HG02763 (cell line): ENCODE measurements around the gene DNASE2B.

Experiments
- ATAC-seq: cut with Tn5 transposase; IDR thresholded peaks from one replicate; pipeline ENCODE4 v1.9.1; 2021; ENCODE audit warnings: mild to moderate bottlenecking, moderate library complexity; ENCODE audit not compliant: unreplicated experiment

Gene DNASE2B

GRCh38 chr1:84373436-84374141 lies 24.7 kb upstream of the DNASE2B start:
- no peak for ATAC-seq

DNA sequence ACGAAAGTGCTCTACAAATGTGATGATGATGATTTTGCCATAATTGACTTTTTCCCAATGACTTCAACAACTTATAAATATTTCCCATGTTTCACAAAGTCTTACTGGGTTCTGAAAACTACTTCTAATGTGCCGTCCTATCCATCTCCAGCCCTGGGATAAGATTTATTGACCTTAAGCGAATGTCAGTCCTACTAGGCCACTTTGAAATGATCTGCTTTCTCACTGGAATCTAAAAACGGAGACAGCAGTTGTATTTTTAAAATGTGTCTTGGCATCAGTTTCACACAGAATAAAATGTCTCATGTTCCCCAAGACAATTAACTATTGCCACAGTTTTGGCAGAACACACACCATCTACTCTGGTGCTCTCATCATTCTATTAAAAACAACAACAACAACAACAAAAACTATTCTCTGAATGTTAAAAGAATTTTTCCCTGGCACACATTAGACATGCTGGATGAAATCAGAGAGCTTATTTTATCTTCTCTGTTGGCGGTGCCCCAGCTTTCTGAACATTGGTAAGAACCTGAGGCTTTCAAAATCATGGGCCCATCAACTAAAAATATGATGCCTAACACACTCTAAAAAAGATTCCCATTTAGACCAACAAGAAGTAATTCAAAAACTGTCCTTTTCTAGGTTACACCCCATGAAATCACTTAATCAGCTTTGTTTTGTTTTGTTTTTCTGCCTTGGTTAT lies 23.1 kb upstream of the DNASE2B start:
- no peak for ATAC-seq

- ATAC-seq = no peak
These were observed 22.0 kb upstream of the DNASE2B start for GRCh38 chr1:84376000-84376910.

GRCh38 chr1:84377480-84378095 lies 20.7 kb upstream of the DNASE2B start:
- ATAC-seq = no peak

GRCh38 chr1:84379138-84379916 lies 19.0 kb upstream of the DNASE2B start:
- no peak for ATAC-seq

- ATAC-seq = no peak
These were observed 18.4 kb upstream of the DNASE2B start for GRCh38 chr1:84379917-84380180.

DNA sequence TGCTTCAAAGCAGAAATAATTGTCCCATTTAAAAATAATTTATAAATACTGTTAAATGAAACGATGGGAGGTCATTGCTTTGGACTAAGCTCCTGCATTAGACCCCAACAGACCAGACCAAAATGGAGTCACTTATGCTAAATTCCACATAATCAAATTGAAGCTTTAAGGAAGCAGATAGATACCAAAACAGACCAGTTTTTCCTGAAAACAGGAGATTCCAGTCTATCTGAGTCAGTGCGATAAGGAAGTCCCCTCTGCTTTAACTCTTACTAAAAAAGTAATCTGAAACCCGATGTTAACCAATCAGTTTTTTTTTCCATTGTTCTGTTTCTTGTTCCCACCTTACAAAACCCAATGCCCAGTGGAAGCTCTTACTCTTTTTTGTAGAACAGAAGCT lies 16.2 kb upstream of the DNASE2B start:
- no peak for ATAC-seq

- ATAC-seq = no peak
These were observed 12.9 kb upstream of the DNASE2B start for GRCh38 chr1:84385347-84385746.

DNA sequence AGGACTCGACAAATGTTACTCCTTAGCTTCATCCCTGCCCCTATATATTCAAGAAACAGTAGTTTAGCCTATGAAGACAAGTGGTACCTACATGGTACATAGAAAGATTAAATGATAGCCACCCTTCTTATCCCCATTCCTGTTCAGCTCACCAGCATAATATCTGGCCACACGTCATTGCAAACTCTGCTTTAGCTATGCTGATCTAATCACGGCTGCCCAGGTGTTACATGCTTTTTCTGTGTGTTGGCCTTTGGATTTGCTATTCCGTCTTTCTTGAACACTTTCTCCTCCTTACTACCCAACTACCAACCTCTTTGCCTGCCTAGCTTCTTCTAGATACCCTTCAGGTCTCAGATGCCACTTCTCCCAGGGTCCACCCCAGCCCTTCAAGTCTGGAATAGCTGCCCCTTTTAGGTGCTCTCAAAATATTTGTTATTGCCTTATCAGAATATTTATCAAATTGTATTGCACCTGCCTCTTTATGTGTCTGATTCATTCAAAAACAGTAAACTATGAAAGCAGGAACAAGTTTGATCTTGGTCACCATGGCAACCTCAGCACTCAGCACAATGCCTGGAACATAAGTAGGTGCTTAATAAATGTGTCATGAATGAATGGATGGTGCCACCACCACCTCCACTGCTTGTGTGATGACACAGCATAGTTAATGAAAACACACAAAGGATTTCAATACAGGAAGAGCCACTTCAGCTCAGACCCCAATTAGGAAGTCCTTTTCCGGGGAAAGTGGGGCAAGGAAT lies 11.4 kb upstream of the DNASE2B start:
- ATAC-seq = no peak

GRCh38 chr1:84387480-84388163 lies 10.7 kb upstream of the DNASE2B start:
- no peak for ATAC-seq

DNA sequence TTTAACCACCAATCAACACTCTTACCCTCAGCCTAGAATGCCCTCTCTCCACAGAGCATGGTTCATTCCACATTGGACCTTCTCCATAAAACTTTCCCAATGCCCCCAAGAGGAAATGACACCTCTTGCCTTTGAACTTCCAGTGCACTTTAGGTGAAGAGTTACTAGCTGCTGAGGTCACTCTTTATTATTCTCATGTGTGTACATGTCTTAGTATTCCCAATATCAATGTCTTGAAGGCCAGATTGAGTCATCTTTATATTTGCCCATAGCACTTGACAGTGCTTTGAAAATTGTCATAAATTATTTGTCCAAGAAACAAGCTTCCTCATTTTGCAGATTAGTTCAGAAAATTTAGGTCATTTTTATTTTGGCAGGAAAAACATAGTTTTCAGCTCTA lies 8.1 kb upstream of the DNASE2B start:
- ATAC-seq = no peak

GRCh38 chr1:84401156-84401555 lies 2.9 kb downstream of the DNASE2B start:
- no peak for ATAC-seq

DNA sequence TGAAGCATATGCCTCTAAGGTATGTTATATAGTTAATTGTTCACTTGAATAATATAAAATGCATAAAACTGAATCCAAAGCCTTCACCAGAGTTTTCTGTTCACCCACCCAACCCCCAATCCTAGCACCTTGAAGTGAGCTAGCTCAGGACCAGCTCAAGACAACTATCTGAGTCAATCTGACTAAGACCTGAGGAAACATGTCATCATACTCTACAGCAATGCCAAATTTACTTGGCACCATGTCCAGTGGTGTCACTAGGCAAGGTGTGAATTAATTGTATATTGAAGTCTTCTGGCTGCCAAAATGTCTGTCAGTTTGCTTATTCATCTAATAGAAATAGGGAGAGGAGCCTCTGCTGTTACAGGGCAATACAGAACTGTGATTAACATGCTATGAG lies 3.8 kb downstream of the DNASE2B start:
- no peak for ATAC-seq

GRCh38 chr1:84402501-84402900 lies 4.2 kb downstream of the DNASE2B start:
- no peak for ATAC-seq

DNA sequence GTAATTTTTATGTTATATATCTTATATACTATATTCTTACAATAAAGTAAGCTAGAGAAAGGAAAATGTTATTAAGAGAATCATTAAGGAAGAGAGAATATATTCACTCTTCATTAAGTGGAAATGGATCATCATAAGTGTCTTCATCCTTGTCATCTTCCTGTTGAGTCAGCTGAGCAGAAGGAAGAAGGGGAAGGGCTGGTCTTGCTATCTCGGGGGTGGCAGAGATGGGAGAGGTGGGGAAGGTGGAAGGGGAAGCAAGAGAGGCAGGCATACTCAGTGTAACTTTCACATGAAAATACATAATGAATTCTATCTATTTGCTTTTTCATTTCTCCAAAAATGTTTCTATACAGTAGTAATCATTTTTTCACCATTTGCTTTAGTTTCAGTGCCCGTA lies 5.1 kb downstream of the DNASE2B start:
- ATAC-seq = no peak

DNA sequence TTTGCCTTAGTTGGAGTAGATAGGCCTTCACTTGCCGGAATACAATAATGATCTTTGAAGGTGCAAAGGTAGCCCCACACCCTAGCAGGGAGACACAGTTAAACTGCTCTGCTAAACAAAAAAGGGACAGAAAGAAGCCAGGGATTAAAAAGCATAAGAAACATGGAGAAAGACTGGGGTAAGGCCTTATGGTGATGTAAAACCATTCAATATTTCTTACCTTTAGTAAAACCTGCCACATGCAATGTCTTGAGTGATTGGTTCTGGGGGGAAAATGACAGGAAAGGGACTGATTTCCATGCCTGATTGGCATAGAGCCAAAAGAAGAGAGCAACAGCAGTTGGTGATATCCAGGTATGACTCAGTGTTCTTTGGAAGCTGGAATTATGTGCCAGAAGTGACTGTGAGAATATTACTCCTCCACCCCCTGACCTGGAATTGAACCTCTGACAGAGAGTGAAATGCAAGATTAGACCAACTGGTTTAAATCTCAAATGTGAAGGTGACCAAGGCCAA lies 8.1 kb downstream of the DNASE2B start:
- no peak for ATAC-seq

DNA sequence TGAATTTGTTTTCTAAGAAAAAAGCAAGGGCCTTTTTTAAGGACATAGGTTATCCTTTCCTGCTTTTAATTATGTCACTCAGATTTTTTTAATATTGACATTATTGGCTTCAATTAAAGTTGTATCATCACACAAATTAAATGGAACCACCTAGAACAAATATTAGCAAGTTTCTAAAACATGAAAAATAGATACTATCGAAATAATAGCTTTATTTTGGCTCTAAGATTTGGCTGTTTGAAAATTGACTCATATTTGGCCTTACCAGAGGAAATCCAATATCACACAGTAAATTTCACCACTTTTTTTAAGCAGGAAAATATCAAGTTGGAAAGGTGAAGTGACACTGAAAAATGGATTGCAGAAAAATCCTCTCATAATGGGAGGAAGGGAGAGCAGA lies 9.2 kb downstream of the DNASE2B start:
- ATAC-seq = no peak

- ATAC-seq = no peak
These were observed 9.7 kb downstream of the DNASE2B start for GRCh38 chr1:84407958-84408422.

DNA sequence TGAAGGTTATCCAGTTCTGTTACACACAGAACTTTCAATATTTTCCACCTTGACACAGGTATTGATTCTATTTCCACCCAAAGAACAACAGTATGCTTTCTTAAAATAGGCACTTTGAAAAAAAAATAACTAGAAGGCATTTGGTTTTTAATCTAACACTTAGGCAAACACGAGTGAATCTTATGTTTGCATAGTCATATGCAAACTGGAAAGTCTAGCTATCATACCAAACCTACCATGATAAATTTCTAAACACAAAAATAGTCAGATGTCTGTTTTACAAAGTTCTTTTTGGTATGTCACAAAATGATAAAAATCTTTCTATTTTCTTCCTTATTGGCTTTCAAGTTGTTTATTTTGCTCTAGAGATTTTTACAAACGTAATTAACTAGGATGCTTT lies 11.6 kb downstream of the DNASE2B start:
- ATAC-seq = no peak
